Measurements from ENCODE around the gene GDF2. TPM values are rescaled to one million over a fixed set of nuclear protein-coding genes. Genes with fewer than 3 reads are reported as not detected.

Gene GDF2
- total RNA-seq, 2 donors from 2014 or later: not detected

DNA sequence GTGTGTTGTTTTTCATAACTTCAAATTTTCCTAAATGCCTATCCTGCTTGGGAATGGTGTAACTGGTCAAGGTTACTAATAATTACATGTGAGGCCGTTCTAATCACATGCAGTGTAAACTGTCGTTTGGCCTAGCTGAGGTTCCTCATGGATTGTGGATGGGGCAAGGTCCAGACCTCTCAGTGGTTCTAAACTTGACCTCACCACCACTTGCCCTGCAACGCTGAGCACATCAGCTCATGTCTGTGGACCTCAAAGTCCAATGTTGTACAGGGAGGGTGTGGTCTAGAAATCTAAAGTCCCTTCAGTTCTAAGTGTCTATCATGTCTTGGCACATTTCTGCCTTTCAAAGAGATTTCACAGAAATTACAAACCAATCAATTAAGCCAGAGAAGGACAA is 41.5 kb downstream of the GDF2 start:
- DNase-seq (ENCODE audit: low spot score) (no peak), ATAC-seq (ENCODE audit: insufficient number of reproducible peaks, low FRiP score, low read depth) (no peak)
- Histone ChIP-seq H3K9me3 (no peaks in the 10 kb centered on the region), H3K4me3 (no peak overlapping the region), H3K27me3 (replicated peaks; ENCODE audit: insufficient read depth) (no peaks in the 10 kb centered on the region), H3K4me1 (ENCODE audit: control insufficient read depth in 1 of 2, low read depth in 2 of 2) (no peaks in the 10 kb centered on the region), H3K27ac (no peak overlapping the region), H3K36me3 (no peaks in the 10 kb centered on the region)
- TF ChIP-seq, protein P1, sequence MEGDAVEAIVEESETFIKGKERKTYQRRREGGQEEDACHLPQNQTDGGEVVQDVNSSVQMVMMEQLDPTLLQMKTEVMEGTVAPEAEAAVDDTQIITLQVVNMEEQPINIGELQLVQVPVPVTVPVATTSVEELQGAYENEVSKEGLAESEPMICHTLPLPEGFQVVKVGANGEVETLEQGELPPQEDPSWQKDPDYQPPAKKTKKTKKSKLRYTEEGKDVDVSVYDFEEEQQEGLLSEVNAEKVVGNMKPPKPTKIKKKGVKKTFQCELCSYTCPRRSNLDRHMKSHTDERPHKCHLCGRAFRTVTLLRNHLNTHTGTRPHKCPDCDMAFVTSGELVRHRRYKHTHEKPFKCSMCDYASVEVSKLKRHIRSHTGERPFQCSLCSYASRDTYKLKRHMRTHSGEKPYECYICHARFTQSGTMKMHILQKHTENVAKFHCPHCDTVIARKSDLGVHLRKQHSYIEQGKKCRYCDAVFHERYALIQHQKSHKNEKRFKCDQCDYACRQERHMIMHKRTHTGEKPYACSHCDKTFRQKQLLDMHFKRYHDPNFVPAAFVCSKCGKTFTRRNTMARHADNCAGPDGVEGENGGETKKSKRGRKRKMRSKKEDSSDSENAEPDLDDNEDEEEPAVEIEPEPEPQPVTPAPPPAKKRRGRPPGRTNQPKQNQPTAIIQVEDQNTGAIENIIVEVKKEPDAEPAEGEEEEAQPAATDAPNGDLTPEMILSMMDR (IDR thresholded peaks at IDR 0.05): no peak

DNA sequence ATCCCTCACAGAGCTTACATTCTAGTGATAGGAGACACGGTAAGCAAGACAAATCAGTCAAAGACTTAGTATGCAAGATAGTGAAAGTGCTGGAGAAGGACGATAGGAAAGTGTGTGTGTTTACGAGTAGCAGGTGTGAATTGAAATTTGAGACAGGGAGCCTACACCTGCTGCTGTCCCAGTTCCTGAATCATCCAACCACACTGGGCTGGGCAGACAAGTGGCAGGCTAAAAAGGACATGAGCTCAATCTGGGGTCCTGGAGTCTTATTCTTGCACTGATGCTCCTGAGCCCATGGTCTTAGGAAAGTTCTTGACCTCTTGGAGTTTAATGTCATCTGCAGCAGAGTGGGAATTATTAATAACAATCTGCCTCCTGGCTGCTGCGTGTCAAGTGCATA is 42.1 kb downstream of the GDF2 start:
- ATAC-seq (ENCODE audit: insufficient number of reproducible peaks, low FRiP score, low read depth) (no peak), DNase-seq (ENCODE audit: low spot score) (no peak)
- TF ChIP-seq, protein P1 (IDR thresholded peaks at IDR 0.05): no peak
- Histone ChIP-seq H3K27me3 (replicated peaks; ENCODE audit: insufficient read depth) (no peaks in the 10 kb centered on the region), H3K27ac (no peak overlapping the region), H3K9me3 (no peaks in the 10 kb centered on the region), H3K36me3 (no peaks in the 10 kb centered on the region), H3K4me3 (no peak overlapping the region), H3K4me1 (ENCODE audit: control insufficient read depth in 1 of 2, low read depth in 2 of 2) (no peaks in the 10 kb centered on the region)

GRCh38 chr10:47364911-47365310 is 42.7 kb downstream of the GDF2 start:
- no peaks in the 10 kb centered on the region for H3K4me1 ChIP-seq (ENCODE audit: control insufficient read depth in 1 of 2, low read depth in 2 of 2)
- ATAC-seq (ENCODE audit: insufficient number of reproducible peaks, low FRiP score, low read depth) (no peak), DNase-seq (ENCODE audit: low spot score) (no peak)

GRCh38 chr10:47365431-47366180 is 43.4 kb downstream of the GDF2 start:
- no peak for ATAC-seq (ENCODE audit: insufficient number of reproducible peaks, low FRiP score, low read depth)
- Histone ChIP-seq H3K4me1 (ENCODE audit: control insufficient read depth in 1 of 2, low read depth in 2 of 2) (no peaks in the 10 kb centered on the region), H3K36me3 (no peaks in the 10 kb centered on the region), H3K4me3 (no peak overlapping the region), H3K9me3 (no peaks in the 10 kb centered on the region), H3K27ac (no peak overlapping the region), H3K27me3 (replicated peaks; ENCODE audit: insufficient read depth) (no peaks in the 10 kb centered on the region)
- TF ChIP-seq, protein P1 (IDR thresholded peaks at IDR 0.05): no peak
- no peak for DNase-seq (ENCODE audit: low spot score)

More at GRCh38 chr10:47364911-47365310, 42.7 kb downstream of the GDF2 start:
- Histone ChIP-seq H3K36me3 (no peaks in the 10 kb centered on the region), H3K9me3 (no peaks in the 10 kb centered on the region), H3K27ac (no peak overlapping the region), H3K4me3 (no peak overlapping the region), H3K27me3 (replicated peaks; ENCODE audit: insufficient read depth) (no peaks in the 10 kb centered on the region)
- TF ChIP-seq, protein P1 (IDR thresholded peaks at IDR 0.05): no peak

DNA sequence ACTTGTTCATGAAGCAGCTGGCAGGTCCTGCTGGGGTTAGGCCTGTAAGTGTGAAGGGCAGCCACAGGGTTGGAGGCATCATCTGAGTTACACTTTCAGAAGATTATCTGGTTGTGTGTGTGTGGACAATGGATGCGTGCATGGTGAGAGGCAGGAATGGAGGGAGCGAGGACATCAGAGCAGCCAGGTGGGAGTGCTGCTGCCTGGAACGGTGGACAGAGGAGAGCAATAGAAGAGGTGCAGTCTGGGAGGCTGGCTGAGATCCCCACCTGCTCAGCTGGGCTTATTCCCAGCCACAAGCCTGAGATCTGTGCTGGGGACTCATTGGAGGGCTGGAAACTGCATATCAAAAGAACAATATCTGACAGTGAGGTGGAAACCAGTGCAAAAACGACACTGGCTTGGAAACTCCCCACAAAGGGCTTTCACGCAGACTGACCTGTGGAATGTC is 44.0 kb downstream of the GDF2 start:
- ATAC-seq (ENCODE audit: insufficient number of reproducible peaks, low FRiP score, low read depth): no peak
- Histone ChIP-seq H3K36me3 (no peaks in the 10 kb centered on the region), H3K27me3 (replicated peaks; ENCODE audit: insufficient read depth) (no peaks in the 10 kb centered on the region), H3K27ac (no peak overlapping the region), H3K9me3 (no peaks in the 10 kb centered on the region), H3K4me1 (ENCODE audit: control insufficient read depth in 1 of 2, low read depth in 2 of 2) (no peaks in the 10 kb centered on the region), H3K4me3 (no peak overlapping the region)
- TF ChIP-seq, protein P1 (IDR thresholded peaks at IDR 0.05): no peak
- no peak for DNase-seq (ENCODE audit: low spot score)

Data from thoracic aorta (tissue), 2 donors.